ENCODE results near the gene AP1S1. TPM values are rescaled to one million over a fixed set of nuclear protein-coding genes. Genes with fewer than 3 reads are reported as not detected.

AP1S1 gene
- total and polyA plus RNA-seq, 12 donors: 7.8 to 33.1 (median 11.4) TPM

DNA sequence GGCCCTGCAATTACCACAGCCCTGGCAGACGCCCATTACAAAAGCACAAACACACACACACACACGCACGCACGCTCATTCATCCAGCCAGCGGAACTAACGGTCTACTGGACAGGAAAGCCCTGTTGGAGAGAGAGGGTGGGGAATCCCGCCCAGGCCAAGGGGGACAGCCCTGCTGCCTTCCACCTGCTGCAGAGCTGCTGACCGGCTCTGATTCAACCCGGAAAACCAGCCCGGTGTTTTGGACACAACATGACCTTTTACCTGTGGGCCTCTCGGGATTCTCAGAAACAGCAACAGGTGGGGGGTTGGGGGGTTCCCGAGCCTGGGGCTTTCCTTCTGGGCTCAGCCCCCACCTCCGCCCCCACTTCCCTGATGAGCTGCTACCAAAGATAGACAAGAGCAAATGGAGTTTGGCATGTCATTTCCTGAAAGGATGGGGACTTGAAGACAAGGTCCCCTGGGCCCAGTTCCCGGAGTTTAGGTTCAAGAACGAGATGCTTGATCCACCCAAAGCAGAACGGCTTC, 45.9 kb upstream of the AP1S1 start:
- peaks cover 3 to 56% (median 43%) of the 10 kb centered on the region in 9 donors for H3K4me1 ChIP-seq
- ATAC-seq: peak; percentile 48 to 81 (median 75)

DNA sequence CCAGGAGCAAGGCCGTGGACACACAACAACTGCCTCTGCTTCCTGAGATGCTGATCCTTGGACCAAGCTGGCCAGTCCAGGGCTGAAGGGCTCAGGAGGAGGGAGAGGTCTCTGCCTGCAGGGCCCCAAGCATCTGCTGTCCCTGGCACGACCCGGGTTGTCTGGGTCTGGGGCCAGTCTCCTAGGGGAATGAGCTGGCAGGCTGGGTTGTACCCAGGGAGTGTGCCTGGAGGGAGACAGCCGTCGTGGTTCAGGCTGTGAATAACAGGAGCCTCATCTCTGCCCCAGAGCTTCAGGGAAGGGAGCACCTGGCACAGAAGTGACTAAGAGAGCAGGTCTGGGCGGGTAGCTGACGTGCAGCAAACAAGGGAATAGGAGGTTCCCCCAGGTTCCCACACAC, 45.3 kb upstream of the AP1S1 start:
- H3K27me3 ChIP-seq: no peaks in the 10 kb centered on the region
- no peak for TF ChIP-seq CTCF (IDR thresholded peaks at IDR 0.05)
- H3K9me3 ChIP-seq: no peaks in the 10 kb centered on the region
- peak overlapping the region in 7 of 10 donors; percentile 2 to 56 (median 19) for H3K27ac ChIP-seq
- WGBS, 2 donors: 67 to 73% methylated on average over 7 of the region's 7 CpGs
- peaks cover 3 to 53% (median 43%) of the 10 kb centered on the region in 9 donors for H3K4me1 ChIP-seq
- H3K36me3 ChIP-seq: no peaks in the 10 kb centered on the region
- intact Hi-C loops (cut with DNase I): no loop called here
- H3K4me3 ChIP-seq: no peak overlapping the region
- no peak for DNase-seq
- peak in 1 of 8 donors; percentile 5 for ATAC-seq

More for the DNA sequence above, 45.9 kb upstream of the AP1S1 start:
- H3K9me3 ChIP-seq: no peaks in the 10 kb centered on the region
- TF ChIP-seq CTCF (IDR thresholded peaks at IDR 0.05): no peak
- no peak overlapping the region for H3K4me3 ChIP-seq
- H3K27me3 ChIP-seq: no peaks in the 10 kb centered on the region
- peak overlapping the region in 7 of 10 donors; percentile 2 to 56 (median 26) for H3K27ac ChIP-seq
- H3K36me3 ChIP-seq: no peaks in the 10 kb centered on the region
- WGBS, 2 donors: 39 to 53% methylated on average over 16 of the region's 16 CpGs
- peak; percentile 59 to 64 for DNase-seq
- intact Hi-C loops (cut with DNase I): no loop called here

GRCh38 chr7:101109368-101109767, 44.9 kb upstream of the AP1S1 start:
- Histone ChIP-seq H3K36me3 (no peaks in the 10 kb centered on the region), H3K4me3 (no peak overlapping the region), H3K27ac (peak overlapping the region in 2 of 10 donors; percentile 53 to 56), H3K27me3 (no peaks in the 10 kb centered on the region), H3K4me1 (peaks cover 3 to 49% (median 40%) of the 10 kb centered on the region in 9 donors), H3K9me3 (no peaks in the 10 kb centered on the region)
- DNase-seq: no peak
- 85 to 91% methylated on average over 6 of the region's 6 CpGs for WGBS, 2 donors
- no peak for ATAC-seq
- intact Hi-C loops (cut with DNase I): no loop called here
- no peak for TF ChIP-seq CTCF (IDR thresholded peaks at IDR 0.05)

DNA sequence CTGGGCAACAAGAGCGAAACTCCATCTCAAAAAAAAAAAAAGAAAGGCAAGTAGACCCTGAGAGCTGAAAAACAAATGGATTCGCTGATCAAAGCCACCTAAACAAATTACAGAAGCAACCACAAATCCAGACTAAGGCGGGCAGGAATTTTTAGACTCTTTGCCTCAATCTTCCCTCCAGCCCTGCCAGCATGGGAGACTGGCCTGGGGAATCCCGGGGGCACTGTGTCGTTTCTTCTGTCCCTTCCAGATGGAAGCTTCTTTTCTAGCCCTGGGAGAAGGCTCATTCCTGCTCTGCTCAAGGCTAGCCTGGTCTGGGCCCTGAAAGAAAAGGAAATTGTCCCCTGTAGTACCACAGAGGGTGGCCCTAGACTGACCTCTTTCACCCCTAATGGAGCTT, 43.0 kb upstream of the AP1S1 start:
- Histone ChIP-seq H3K27ac (peak overlapping the region in 9 of 10 donors; percentile 26 to 84 (median 76)), H3K9me3 (no peaks in the 10 kb centered on the region), H3K36me3 (no peaks in the 10 kb centered on the region), H3K4me1 (peaks cover 3 to 39% (median 33%) of the 10 kb centered on the region in 9 donors), H3K27me3 (no peaks in the 10 kb centered on the region), H3K4me3 (no peak overlapping the region)
- 91 to 93% methylated on average over 5 of the region's 5 CpGs for WGBS, 2 donors
- ATAC-seq: no peak
- no peak for DNase-seq
- TF ChIP-seq CTCF (IDR thresholded peaks at IDR 0.05): no peak
- intact Hi-C loops (cut with DNase I): no loop called here
